ENCODE measurements around the gene CDH23.

Gene CDH23

GRCh38 chr10:71528371-71529206, 131.9 kb downstream of the CDH23 start:
- in situ Hi-C loops (cut with MboI; ENCODE audit: low sequenced_read_pairs) = no loop called here

GRCh38 chr10:71529207-71529827, 132.6 kb downstream of the CDH23 start:
- in situ Hi-C loops (cut with MboI; ENCODE audit: low sequenced_read_pairs) = no loop called here

- in situ Hi-C loops (cut with MboI; ENCODE audit: low sequenced_read_pairs) = no loop called here
These were observed 134.1 kb downstream of the CDH23 start for GRCh38 chr10:71530781-71531180.

- in situ Hi-C loops (cut with MboI; ENCODE audit: low sequenced_read_pairs) = no loop called here
These were observed 135.0 kb downstream of the CDH23 start for GRCh38 chr10:71531485-71532446.

GRCh38 chr10:71532878-71533277, 136.2 kb downstream of the CDH23 start:
- in situ Hi-C loops (cut with MboI; ENCODE audit: low sequenced_read_pairs) = no loop called here

GRCh38 chr10:71533936-71534335, 137.2 kb downstream of the CDH23 start:
- in situ Hi-C loops (cut with MboI; ENCODE audit: low sequenced_read_pairs) = no loop called here

GRCh38 chr10:71534568-71535194, 138.0 kb downstream of the CDH23 start:
- in situ Hi-C loops (cut with MboI; ENCODE audit: low sequenced_read_pairs) = no loop called here

GRCh38 chr10:71536332-71536731, 139.6 kb downstream of the CDH23 start:
- in situ Hi-C loops (cut with MboI; ENCODE audit: low sequenced_read_pairs) = no loop called here

- in situ Hi-C loops (cut with MboI; ENCODE audit: low sequenced_read_pairs) = no loop called here
These were observed 140.4 kb downstream of the CDH23 start for GRCh38 chr10:71537125-71537524.

- in situ Hi-C loops (cut with MboI; ENCODE audit: low sequenced_read_pairs) = no loop called here
These were observed 141.0 kb downstream of the CDH23 start for GRCh38 chr10:71537681-71538080.

GRCh38 chr10:71538608-71539260, 142.0 kb downstream of the CDH23 start:
- in situ Hi-C loops (cut with MboI; ENCODE audit: low sequenced_read_pairs) = no loop called here

GRCh38 chr10:71539442-71540118, 142.9 kb downstream of the CDH23 start:
- in situ Hi-C loops (cut with MboI; ENCODE audit: low sequenced_read_pairs) = no loop called here

- in situ Hi-C loops (cut with MboI; ENCODE audit: low sequenced_read_pairs) = no loop called here
These were observed 145.8 kb downstream of the CDH23 start for GRCh38 chr10:71542478-71542877.

- in situ Hi-C loops (cut with MboI; ENCODE audit: low sequenced_read_pairs) = no loop called here
These were observed 147.0 kb downstream of the CDH23 start for GRCh38 chr10:71543608-71544170.

GRCh38 chr10:71545001-71545400, 148.3 kb downstream of the CDH23 start:
- in situ Hi-C loops (cut with MboI; ENCODE audit: low sequenced_read_pairs) = no loop called here

GRCh38 chr10:71546220-71546619, 149.5 kb downstream of the CDH23 start:
- in situ Hi-C loops (cut with MboI; ENCODE audit: low sequenced_read_pairs) = no loop called here

- in situ Hi-C loops (cut with MboI; ENCODE audit: low sequenced_read_pairs) = no loop called here
These were observed 150.6 kb downstream of the CDH23 start for GRCh38 chr10:71547312-71547711.

GRCh38 chr10:71547876-71548846, 151.4 kb downstream of the CDH23 start:
- in situ Hi-C loops (cut with MboI; ENCODE audit: low sequenced_read_pairs) = no loop called here
